Activated CD4-positive, alpha-beta T cell treated with anti-CD3 and anti-CD28 coated beads, Interleukin-2, Interleukin-4, amounts not matched to agents 100 ng/mL and 50 ng/mL, durations not matched to agents 16 hours and 8 hours (primary cell): ENCODE results near the gene ACVR1C.

Experiments used
- DNase-seq: peaks from one replicate; pipeline ENCODE4 v3.0.0-alpha.2; 2020; ENCODE audit warnings: low spot score

Gene ACVR1C

DNA sequence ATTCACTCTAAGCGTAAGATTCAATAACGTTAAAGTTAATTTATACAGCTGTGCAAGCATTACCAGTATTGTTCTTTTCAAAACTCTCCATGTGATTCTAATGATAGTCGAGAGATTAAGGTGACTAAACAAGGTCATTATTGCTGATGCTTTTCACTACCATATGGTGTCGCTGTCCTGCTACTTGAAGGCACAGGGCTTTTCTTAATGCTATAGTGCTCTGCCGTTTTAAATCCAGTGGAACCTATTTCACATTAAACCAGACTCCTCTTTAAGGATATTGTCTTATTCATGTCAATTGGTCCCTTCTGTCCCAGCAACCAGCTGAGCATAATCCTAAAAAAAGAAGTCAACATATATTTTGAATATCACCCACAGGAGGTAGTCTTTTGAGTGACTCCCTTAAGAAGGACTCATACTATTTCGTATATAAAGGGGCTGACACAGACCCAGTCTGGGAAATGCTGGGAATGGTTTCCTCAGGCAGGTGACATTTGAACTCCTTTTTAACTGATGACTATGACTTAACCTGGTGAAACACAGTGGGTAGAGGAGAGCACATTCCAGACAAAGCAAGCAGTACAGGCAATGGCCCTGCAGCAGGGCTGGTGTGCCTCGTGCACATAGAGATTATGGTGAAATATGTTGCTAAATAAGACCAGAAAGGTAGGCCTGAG, 130.9 kb downstream of the ACVR1C start:
- peak; percentile 63 for DNase-seq

DNA sequence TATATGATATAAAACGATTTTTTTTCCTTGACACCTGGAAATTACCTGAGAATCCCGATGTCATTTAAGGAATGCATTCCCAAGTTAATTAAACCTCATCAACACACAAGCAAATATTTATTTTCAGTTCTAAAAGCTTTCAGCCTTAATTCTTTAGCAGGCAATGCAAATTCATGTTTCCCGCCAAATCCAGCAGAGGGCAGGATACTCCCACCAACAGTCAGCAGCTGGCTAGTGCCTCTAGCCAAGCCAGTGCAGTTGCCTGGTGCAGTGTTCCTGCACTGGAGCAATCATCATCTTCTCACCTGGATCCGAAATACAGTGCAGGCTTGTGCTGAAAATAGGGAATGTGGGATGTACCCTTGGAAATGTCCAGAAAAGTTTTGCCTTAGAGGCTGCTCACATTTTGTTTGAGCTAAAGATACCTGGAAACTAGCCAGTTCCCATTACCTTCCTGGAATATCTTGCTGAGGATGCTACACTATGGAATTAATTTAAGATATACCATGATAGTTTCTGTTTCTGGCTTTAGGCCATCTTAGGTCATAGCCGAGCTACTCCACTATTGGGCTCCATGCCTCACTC, 136.4 kb downstream of the ACVR1C start:
- peak; percentile 84 for DNase-seq

DNA sequence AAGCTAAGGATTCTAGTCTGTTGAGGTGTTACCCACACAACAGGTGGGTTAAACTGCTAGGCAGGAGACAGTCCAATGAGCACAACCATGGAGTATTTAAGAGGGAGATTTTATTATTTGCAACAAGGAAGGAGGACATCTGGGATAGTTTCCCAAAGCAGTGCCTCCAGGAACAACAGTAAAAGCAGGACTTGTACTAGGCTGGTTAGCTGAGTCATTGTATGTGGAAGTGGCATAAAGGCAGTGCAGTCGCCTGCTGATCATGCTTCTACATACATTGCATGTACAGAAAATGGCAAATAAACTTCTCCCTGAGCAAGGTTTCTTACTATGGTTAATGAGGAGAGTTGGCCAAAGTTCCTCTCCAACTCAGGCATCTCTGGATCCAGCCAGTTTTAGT, 138.7 kb downstream of the ACVR1C start:
- DNase-seq, result no peak

DNA sequence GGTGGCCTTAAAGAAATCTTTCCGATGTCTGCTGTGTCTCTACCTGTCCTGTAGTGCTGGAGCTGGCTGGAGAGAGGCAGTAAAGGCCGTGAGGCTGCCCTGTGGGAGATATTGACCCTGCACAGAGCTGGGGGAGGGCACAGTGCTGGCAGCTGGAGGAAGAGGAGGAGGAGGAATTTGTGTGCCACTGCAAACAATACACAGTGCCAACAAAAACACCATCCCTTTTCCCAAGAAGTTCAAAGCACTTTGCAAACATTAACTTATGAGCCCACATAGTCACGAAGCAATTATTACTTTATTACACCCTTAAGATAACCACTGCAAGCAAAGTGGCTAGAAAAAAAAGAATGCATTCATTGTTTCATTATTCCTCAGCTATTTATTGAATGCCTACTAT, 139.8 kb downstream of the ACVR1C start:
- no peak for DNase-seq

DNA sequence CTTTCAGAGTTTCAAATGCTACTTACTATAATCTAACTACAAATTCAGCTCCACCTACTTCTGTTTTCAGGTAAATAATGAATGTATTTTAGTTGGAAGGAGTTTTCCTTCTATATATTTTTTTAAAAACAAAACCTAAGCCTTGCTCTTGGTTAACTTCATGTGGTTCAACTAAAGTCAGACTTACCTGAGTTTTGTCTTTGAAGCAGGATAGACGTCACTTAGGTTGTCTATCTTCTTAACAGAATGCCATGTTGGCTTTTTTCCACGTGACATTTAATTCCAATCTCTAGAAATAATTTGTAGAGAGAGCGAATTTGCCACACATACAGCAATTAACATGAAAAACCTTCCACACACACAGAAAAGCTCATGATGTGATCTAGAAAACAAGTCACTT, 140.9 kb downstream of the ACVR1C start:
- DNase-seq, result no peak

DNA sequence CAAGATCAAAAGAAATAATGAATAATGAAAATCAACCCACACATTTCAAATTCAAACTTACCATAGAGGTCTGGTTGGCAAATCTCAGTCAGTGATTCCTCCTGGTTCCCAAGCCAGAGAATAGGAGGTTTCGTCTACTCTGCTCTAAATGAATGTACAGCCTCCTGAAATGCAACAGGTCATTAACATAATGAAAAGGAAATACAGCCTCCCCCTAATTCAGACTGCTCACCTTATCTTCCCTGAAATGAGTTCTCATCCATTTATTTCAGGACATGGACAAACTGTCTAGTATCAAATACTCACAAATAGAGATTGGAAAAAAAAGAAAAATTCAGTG, 141.4 kb downstream of the ACVR1C start:
- DNase-seq, result no peak

DNA sequence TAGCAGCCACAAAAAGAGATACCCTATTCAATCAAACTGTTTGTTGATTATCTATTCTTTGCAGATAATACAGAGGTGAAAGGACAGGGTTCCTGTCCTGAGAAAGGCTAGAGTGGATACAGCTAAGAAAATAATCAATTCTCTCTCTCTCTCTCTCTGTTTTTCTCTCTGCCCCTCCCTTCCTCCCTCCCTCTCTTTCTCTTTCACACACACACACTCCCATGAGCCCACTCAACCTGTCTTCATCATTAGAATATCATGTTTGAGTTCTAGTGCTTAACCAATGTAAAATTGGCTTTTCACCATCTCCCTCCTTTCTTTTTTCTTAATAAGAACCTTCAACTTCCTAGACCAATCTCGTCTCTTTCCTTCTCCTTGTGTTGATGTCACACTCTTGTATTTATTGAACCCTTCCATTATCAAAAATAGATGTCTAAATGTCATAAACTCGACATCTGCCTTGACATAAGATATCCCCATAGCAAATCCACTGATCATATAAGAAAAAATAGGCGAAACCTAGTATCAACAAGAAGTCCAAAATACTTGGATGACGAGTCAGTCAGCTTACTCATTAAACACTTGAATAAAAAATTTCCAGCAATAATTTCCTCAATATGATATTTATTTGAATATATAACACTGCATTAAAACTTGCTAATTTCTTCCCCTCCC, 141.9 kb downstream of the ACVR1C start:
- DNase-seq, result no peak

DNA sequence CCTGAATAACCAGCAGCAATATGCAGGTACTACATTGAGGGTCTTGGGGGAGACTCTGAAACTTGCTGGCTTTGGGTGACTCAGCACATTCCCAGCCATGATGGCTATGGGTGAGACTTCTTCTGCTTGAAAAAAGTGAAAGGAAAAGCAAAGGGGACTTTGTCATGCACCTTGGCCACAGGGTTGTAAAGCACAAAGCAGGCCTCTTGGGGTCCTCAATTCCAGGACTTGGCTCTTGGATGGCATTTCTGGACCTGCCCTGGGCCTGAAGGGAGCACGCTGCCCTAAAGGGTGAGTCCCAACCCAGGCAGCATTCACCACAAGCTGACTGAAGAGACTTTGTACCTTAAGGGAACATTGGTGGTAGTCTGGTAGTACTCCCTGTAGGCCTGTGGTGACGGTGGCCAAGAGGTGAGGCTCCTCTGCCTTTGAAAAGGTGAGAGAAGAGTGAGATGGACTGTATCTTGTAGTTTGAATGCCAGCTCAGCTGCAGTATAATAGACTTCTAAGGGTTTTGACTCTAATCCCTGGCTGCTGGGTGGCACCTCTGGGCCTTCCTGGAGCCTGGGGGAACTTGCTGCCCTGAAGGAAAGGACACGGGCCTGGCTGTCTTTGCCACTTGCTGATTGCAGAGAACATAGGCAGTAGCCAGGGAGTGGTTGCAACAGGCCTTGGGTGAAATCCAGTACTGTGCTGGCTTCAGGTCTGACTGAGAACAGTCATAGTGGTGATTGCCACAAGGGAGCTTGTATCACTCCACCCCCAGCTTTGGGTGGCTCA, 148.3 kb downstream of the ACVR1C start:
- DNase-seq, result peak; percentile 91

DNA sequence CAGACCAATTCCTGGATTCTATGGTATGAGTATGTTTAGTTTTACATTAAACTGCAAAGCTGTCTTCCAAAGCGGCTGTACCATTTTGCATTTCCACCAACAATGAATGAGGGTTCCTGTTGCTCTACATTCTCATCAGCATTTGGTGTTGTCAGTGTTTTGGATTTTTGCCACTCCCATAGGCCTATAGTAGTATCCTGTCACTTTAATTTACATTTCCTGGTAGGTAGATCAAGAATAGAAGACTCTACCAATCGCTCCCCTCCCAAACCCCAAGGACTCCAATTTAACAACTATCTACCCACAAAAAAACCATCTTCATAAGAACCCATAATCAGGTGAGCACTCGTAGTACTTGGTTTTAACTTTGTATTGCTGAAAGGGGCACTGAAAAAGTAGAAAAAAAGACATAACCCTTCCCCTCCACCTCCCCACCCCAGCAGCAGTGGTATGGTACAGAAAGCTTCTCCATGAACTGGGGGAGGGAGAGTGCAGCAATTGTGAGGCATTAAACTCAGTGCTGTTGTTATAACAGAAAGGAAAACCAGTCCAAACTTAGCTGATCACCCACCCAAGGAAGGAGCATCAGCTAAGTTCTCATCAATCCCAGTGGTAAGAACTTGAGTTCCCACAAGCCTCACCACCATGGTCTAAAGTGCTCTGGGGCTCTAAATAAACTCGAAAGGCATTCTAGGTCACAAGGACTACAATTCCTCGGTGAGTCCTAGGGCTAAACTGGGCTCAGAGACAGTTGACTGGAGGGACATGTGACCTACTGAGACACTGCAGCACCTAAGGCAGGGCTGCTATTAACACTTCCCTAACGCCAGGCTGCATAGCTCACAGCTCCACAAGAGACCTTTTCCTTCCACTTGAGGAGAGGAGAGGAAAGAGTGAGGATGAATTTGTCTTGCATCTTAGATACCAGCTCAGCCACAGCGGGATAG, 149.3 kb downstream of the ACVR1C start:
- DNase-seq, result no peak

DNA sequence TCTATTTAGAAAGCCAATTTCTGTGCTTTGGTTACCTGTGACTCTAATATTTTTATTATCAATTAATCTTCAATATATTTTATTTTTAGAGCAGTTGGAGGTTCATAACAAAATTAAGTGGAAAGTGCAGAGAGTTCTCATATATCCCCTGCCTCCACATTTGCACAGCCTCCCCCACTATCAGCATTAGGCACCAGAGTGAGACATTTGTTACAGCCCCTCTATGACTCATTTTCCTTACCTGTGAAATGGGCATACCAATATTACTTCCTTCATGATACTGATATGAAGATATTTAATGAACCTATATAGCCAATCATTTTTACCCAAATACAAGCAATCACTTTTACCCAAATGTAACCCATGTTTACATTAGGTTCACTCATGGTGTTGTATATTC, 150.7 kb downstream of the ACVR1C start:
- peak; percentile 64 for DNase-seq

DNA sequence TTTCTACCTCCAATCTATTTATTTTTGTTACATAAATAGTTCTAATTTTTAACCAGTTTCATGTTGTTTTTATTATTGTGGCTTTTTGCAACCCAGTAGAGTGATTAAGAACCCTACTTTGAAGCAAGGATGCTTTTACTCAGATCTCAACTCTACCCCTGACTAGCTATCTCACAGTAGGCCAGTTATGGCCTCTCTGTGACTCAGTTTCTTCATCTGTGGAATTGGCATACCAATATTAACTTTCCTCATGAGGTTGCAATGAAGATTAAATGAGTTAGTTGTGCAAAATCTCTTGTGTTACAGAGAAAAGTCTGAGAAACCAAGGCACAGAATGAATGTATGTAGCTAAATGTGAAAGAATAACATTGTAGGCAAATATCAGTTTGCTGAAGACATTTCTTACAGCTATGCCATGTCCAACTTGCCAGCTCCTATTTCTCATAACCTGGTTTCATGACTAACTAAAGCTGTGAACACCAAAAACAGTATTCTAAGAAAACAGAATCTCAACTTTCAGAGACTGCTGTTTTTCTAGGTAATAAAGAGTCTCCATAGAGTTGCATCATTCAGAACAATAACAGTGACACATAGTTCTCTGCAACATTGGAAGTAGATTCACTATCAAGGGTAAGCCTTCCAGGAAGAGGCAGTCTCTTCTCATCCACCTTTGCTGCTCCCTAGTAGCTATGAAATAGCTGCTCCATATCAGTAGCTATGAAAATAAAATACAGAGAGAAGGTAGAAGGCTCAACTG, 151.5 kb downstream of the ACVR1C start:
- DNase-seq, result peak; percentile 87
